Measurements from ENCODE around the gene PNKP. TPM values are rescaled to one million over a fixed set of nuclear protein-coding genes. Genes with fewer than 3 reads are reported as not detected.

PNKP gene
- total and polyA plus RNA-seq, 2 of the 8 experiments (the other 6 are each of a cell fraction or from before 2014, with no cell fraction given), result 45.8 to 105 TPM

DNA sequence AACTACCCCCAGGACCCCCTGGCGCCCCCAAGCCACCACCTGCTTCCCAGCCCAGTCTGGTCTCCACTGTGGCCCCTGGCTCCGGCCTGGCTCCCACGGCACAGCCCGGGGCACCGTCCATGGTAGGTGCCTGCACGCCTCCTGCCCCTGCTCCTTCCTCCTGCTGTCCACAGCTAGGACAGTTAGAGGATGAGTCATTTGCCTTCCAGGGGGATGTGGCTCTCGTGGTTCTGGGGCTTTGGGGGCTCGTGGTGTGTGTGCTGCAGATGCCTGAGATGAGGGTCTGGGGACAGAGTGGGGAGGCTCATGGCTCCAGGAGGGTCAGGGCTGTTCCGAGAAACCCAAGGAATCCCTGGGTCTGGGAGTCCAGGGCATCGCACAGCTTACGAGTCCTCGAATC, 36.6 kb downstream of the PNKP start:
- H3K9ac ChIP-seq (replicated peaks in 1 of 4; ENCODE audit: extremely low read depth in 1 of 4, low read depth in 3 of 4, low read length in 3 of 4), result no peak overlapping the region
- WGBS, 2 experiments (ENCODE audit: extremely low coverage in 1 of 2, insufficient coverage in 1 of 2, insufficient read length in 1 of 2, insufficient replicate concordance in 2 of 2, low coverage in 1 of 2, low lambda C conversion rate in 2 of 2, missing lambda C conversion rate in 1 of 2), result 88% methylated on average over 11 of the region's 12 CpGs; no CpG with 5 or more reads in 1 of the 2 experiments

More for the DNA sequence above, 36.6 kb downstream of the PNKP start:
- Histone ChIP-seq H4K5ac (ENCODE audit: insufficient read length, low read depth, low read length) (no peak overlapping the region), H4K8ac (ENCODE audit: extremely low read depth, insufficient read depth, low read length) (no peak overlapping the region), H3K4me3 (ENCODE audit: extremely low read depth in 1 of 4, insufficient read depth in 2 of 4, low read depth in 3 of 4, low read length in 4 of 4) (no peak overlapping the region), H2BK120ac (replicated peaks; ENCODE audit: low read depth, low read length) (no peak overlapping the region), H3K36me3 (ENCODE audit: control insufficient read depth in 2 of 4, insufficient read depth in 4 of 4, low read length in 3 of 4) (peaks cover 12 to 33% (median 29%) of the 10 kb centered on the region in 4 experiments; a peak in 6 of 8 replicates), H2BK20ac (ENCODE audit: low read length) (no peak overlapping the region), H3K56ac (replicated peaks; ENCODE audit: insufficient read length, low read depth, low read length) (no peak overlapping the region), H3K27ac (ENCODE audit: low read depth, low read length) (no peak overlapping the region), H2AK5ac (ENCODE audit: low read depth, low read length) (no peak overlapping the region), H3K79me2 (ENCODE audit: control insufficient read depth in 1 of 2, insufficient read depth in 2 of 2, low read length in 2 of 2) (peaks cover 0 to 8% of the 10 kb centered on the region in 2 experiments; a peak in 1 of 4 replicates), H3K23me2 (ENCODE audit: low read depth, low read length) (no peaks in the 10 kb centered on the region), H3K18ac (ENCODE audit: extremely low read depth, low read length) (no peak overlapping the region), H3K79me1 (ENCODE audit: low read depth, low read length) (peaks cover 13% of the 10 kb centered on the region), H3K4me2 (ENCODE audit: insufficient read depth in 1 of 2, low read depth in 2 of 2, low read length in 2 of 2) (no peak overlapping the region), H3K14ac (ENCODE audit: insufficient read length) (no peak overlapping the region), H2BK12ac (ENCODE audit: low read depth, low read length) (no peak overlapping the region), H3K23ac (ENCODE audit: insufficient read length) (no peak overlapping the region), H3K4me1 (replicated peaks in 1 of 4; ENCODE audit: control insufficient read depth in 3 of 4, insufficient read depth in 4 of 4, low read length in 3 of 4) (no peaks in the 10 kb centered on the region), H2BK15ac (ENCODE audit: low read length) (no peak overlapping the region), H3K9me3 (ENCODE audit: insufficient read depth in 2 of 2, low read depth in 1 of 2, low read length in 1 of 2) (no peaks in the 10 kb centered on the region), H4K91ac (replicated peaks; ENCODE audit: insufficient read length, low read length) (no peak overlapping the region), H3K4ac (replicated peaks; ENCODE audit: insufficient read length, low read depth, low read length) (no peak overlapping the region), H3K27me3 (replicated peaks in 1 of 4; ENCODE audit: control insufficient read depth in 3 of 4, extremely low read depth in 1 of 4, insufficient read depth in 3 of 4, low read length in 3 of 4) (no peaks in the 10 kb centered on the region), H2AFZ (ENCODE audit: low read length) (no peak overlapping the region), H2BK5ac (ENCODE audit: low read depth, low read length) (no peak overlapping the region), H4K20me1 (replicated peaks in 1 of 2; ENCODE audit: control insufficient read depth in 1 of 2, insufficient read depth in 2 of 2, low read length in 2 of 2) (peaks cover 11 to 14% of the 10 kb centered on the region in 2 experiments)
- ChIA-PET CTCF (ENCODE audit: partially characterized antibody) (interaction anchor here (0.7 to 2.0 kb wide), 4 partner anchors 11 to 159 kb away, joined by 3 to 5 read pairs (median 4); no protein-coding TSS in a partner anchor), POLR2A (ENCODE audit: partially characterized antibody) (interaction anchor here (1.6 to 2.7 kb wide), 2 partner anchors 12 to 20 kb away, joined by 4 to 9 read pairs; partner anchors contain the start of genes MED25 and PTOV1)
- DNase-seq (ENCODE audit: low read depth in 1 of 2, low spot score in 2 of 2) (no peak), FAIRE-seq (no peak)
- TF ChIP-seq FOSL1 (IDR thresholded peaks at IDR 0.05; ENCODE audit: insufficient read depth, low read depth, low read length) (no peak), SIRT6 (IDR thresholded peaks at IDR 0.05; ENCODE audit: low read length) (no peak), SIX5 (IDR thresholded peaks at IDR 0.05; ENCODE audit: low read depth, low read length) (no peak), TBP (IDR thresholded peaks at IDR 0.05; ENCODE audit: low read depth, low read length) (no peak), EZH2 (IDR thresholded peaks at IDR 0.05; ENCODE audit: low read depth, low read length, severe bottlenecking) (no peak), KDM5A (IDR thresholded peaks at IDR 0.05; ENCODE audit: low read length) (no peak), CHD1 (IDR thresholded peaks at IDR 0.05; ENCODE audit: low read depth, low read length) (no peak), NRF1 (IDR thresholded peaks at IDR 0.05; ENCODE audit: low read depth, low read length) (no peak), CHD2 (IDR thresholded peaks at IDR 0.05; ENCODE audit: low read length) (no peak)
- TF ChIP-seq, protein P1, sequence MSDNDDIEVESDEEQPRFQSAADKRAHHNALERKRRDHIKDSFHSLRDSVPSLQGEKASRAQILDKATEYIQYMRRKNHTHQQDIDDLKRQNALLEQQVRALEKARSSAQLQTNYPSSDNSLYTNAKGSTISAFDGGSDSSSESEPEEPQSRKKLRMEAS (IDR thresholded peaks at IDR 0.05), result no peak
- TF ChIP-seq, protein P2, sequence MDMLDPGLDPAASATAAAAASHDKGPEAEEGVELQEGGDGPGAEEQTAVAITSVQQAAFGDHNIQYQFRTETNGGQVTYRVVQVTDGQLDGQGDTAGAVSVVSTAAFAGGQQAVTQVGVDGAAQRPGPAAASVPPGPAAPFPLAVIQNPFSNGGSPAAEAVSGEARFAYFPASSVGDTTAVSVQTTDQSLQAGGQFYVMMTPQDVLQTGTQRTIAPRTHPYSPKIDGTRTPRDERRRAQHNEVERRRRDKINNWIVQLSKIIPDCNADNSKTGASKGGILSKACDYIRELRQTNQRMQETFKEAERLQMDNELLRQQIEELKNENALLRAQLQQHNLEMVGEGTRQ (IDR thresholded peaks at IDR 0.05; ENCODE audit: low read length), result no peak

Data from H1 (cell line).